HUES6 (cell line): ENCODE data around the gene SLC38A9.

Experiments used
- H3K27ac ChIP-seq: 2 replicates; pipeline ENCODE4 v1.7.0; 2013; ENCODE audit warnings: low read depth, mild to moderate bottlenecking, low read length, inconsistent platforms
- H3K27me3 ChIP-seq: 2 replicates; pipeline ENCODE4 v1.6.1; 2013; ENCODE audit warnings: low read length; ENCODE audit not compliant: control insufficient read depth, insufficient read depth
- H3K36me3 ChIP-seq: 2 replicates; pipeline ENCODE4 v1.6.1; 2013; ENCODE audit warnings: low read length; ENCODE audit not compliant: control insufficient read depth, insufficient read depth
- H3K4me1 ChIP-seq: 2 replicates; pipeline ENCODE4 v1.6.1; 2013; ENCODE audit warnings: low read length; ENCODE audit not compliant: control insufficient read depth, insufficient read depth
- H3K4me3 ChIP-seq: 2 replicates; pipeline ENCODE4 v1.5.1; 2013; ENCODE audit warnings: low read depth, low read length
- H3K9ac ChIP-seq: one replicate; pipeline ENCODE4 v1.6.1; 2013; ENCODE audit warnings: mild to moderate bottlenecking, low read length
- H3K9me3 ChIP-seq: 2 replicates; pipeline ENCODE4 v1.6.1; 2013; ENCODE audit warnings: low read depth, low read length; ENCODE audit not compliant: control insufficient read depth, insufficient read depth

SLC38A9 gene

GRCh38 chr5:55584398-55585205, 127.5 kb downstream of the SLC38A9 start:
- Histone ChIP-seq H3K36me3 (no peaks in the 10 kb centered on the region), H3K9me3 (no peaks in the 10 kb centered on the region), H3K9ac (no peak overlapping the region), H3K4me3 (no peak overlapping the region), H3K27ac (no peak overlapping the region), H3K27me3 (no peaks in the 10 kb centered on the region), H3K4me1 (peaks cover 7% of the 10 kb centered on the region)

GRCh38 chr5:55583578-55583977, 128.5 kb downstream of the SLC38A9 start:
- Histone ChIP-seq H3K4me3 (no peak overlapping the region), H3K4me1 (peaks cover 13% of the 10 kb centered on the region), H3K27me3 (no peaks in the 10 kb centered on the region), H3K27ac (no peak overlapping the region), H3K36me3 (no peaks in the 10 kb centered on the region), H3K9ac (no peak overlapping the region), H3K9me3 (no peaks in the 10 kb centered on the region)

- H3K9me3 ChIP-seq = no peaks in the 10 kb centered on the region
- no peak overlapping the region for H3K27ac ChIP-seq
- no peaks in the 10 kb centered on the region for H3K27me3 ChIP-seq
- H3K4me1 ChIP-seq = peaks cover 17% of the 10 kb centered on the region
- no peak overlapping the region for H3K9ac ChIP-seq
- H3K4me3 ChIP-seq = no peak overlapping the region
- no peaks in the 10 kb centered on the region for H3K36me3 ChIP-seq
These were observed 129.9 kb downstream of the SLC38A9 start for GRCh38 chr5:55582256-55582655.

- Histone ChIP-seq H3K9ac (no peak overlapping the region), H3K27me3 (no peaks in the 10 kb centered on the region), H3K4me1 (peaks cover 21% of the 10 kb centered on the region), H3K4me3 (no peak overlapping the region), H3K9me3 (no peaks in the 10 kb centered on the region), H3K36me3 (no peaks in the 10 kb centered on the region), H3K27ac (no peak overlapping the region)
These were observed 132.1 kb downstream of the SLC38A9 start for GRCh38 chr5:55580042-55580441.

- Histone ChIP-seq H3K4me1 (peaks cover 21% of the 10 kb centered on the region), H3K27ac (no peak overlapping the region), H3K4me3 (no peak overlapping the region), H3K36me3 (no peaks in the 10 kb centered on the region), H3K9ac (no peak overlapping the region), H3K9me3 (no peaks in the 10 kb centered on the region), H3K27me3 (no peaks in the 10 kb centered on the region)
These were observed 133.4 kb downstream of the SLC38A9 start for GRCh38 chr5:55578771-55579170.

GRCh38 chr5:55577353-55578060, 134.6 kb downstream of the SLC38A9 start:
- H3K4me3 ChIP-seq = no peak overlapping the region
- H3K9me3 ChIP-seq = no peaks in the 10 kb centered on the region
- H3K27me3 ChIP-seq = no peaks in the 10 kb centered on the region
- H3K27ac ChIP-seq = no peak overlapping the region
- H3K9ac ChIP-seq = no peak overlapping the region
- H3K36me3 ChIP-seq = no peaks in the 10 kb centered on the region
- peaks cover 22% of the 10 kb centered on the region for H3K4me1 ChIP-seq

- H3K4me3 ChIP-seq = no peak overlapping the region
- no peak overlapping the region for H3K27ac ChIP-seq
- no peaks in the 10 kb centered on the region for H3K9me3 ChIP-seq
- no peaks in the 10 kb centered on the region for H3K36me3 ChIP-seq
- H3K4me1 ChIP-seq = peaks cover 23% of the 10 kb centered on the region
- no peaks in the 10 kb centered on the region for H3K27me3 ChIP-seq
- H3K9ac ChIP-seq = no peak overlapping the region
These were observed 135.5 kb downstream of the SLC38A9 start for GRCh38 chr5:55576661-55577060.
